MM.1S (cell line): ENCODE results near the gene HS6ST1.

ENCODE experiments used
- CTCF ChIP-seq: fragments of 300-600 bp; sonication (generic); IDR thresholded peaks from 2 replicates; pipeline ENCODE4 v1.5.1; 2016; ENCODE audit warnings: antibody characterized with exemption, low read length, mixed read lengths
- EZH2 ChIP-seq: fragments of 300-600 bp; sonication (generic); optimal IDR thresholded peaks from 2 replicates; pipeline ENCODE3; 2017; ENCODE audit warnings: low read depth, mild to moderate bottlenecking, antibody characterized with exemption, low read length, mixed read lengths
- EZH2phosphoT487 ChIP-seq: fragments of 300-600 bp; sonication (generic); IDR thresholded peaks from 2 replicates; pipeline ENCODE4 v1.6.1; 2018; ENCODE audit warnings: antibody characterized with exemption, low read length

- TF ChIP-seq CTCF (no peak), EZH2 (no peak), EZH2phosphoT487 (no peak)
These were observed 3.4 kb downstream of the HS6ST1 start for GRCh38 chr2:128315122-128315828.
